GM23338 (cell line): ENCODE data around the gene FXYD2. TPM values are rescaled to one million over a fixed set of nuclear protein-coding genes. Genes with fewer than 3 reads are reported as not detected.
A peak's percentile ranks its signal among the peaks of the same experiment; 100 is the strongest.

Source experiments
- ATAC-seq: fragments of 200-7000 bp; cut with Tn5 transposase; 3 replicates; pipeline ENCODE4 v1.9.1; 2020
- DNase-seq: peaks from one replicate; pipeline ENCODE4 v3.0.0-alpha.2; 2015; ENCODE audit warnings: low spot score
- H2AFZ ChIP-seq: fragments of 200-600 bp; sonication (generic); 2 replicates; pipeline ENCODE4 v1.8.0; 2016; ENCODE audit warnings: antibody characterized with exemption, mild to moderate bottlenecking, moderate library complexity
- H3F3A ChIP-seq: fragments of 200-600 bp; sonication (generic); replicated peaks from 2 replicates; pipeline ENCODE4 v1.8.0; 2017; ENCODE audit warnings: antibody characterized with exemption, mixed run types, low read depth
- H3K27ac ChIP-seq: fragments of 200-600 bp; sonication (generic); 2 replicates; pipeline ENCODE4 v1.6.1; 2016; ENCODE audit warnings: low read depth
- H3K27me3 ChIP-seq: fragments of 200-600 bp; sonication (generic); 2 replicates; pipeline ENCODE4 v1.8.0; 2016; ENCODE audit warnings: mild to moderate bottlenecking, mixed run types, moderate library complexity; ENCODE audit not compliant: insufficient read depth
- H3K36me3 ChIP-seq: fragments of 200-600 bp; sonication (generic); 2 replicates; pipeline ENCODE4 v1.8.0; 2016; ENCODE audit warnings: mild to moderate bottlenecking; ENCODE audit not compliant: insufficient read depth
- H3K4me1 ChIP-seq: fragments of 200-600 bp; sonication (generic); 2 replicates; pipeline ENCODE4 v1.8.0; 2016; ENCODE audit warnings: mild to moderate bottlenecking, moderate library complexity; ENCODE audit not compliant: insufficient read depth
- H3K4me2 ChIP-seq: fragments of 200-600 bp; sonication (generic); 2 replicates; pipeline ENCODE4 v1.7.1; 2017; ENCODE audit warnings: mixed run types
- H3K4me3 ChIP-seq: fragments of 200-600 bp; sonication (generic); 2 replicates; pipeline ENCODE4 v1.6.1; 2016; ENCODE audit warnings: mixed run types
- H3K79me2 ChIP-seq: fragments of 200-600 bp; sonication (generic); replicated peaks from 2 replicates; pipeline ENCODE4 v1.8.0; 2017; ENCODE audit warnings: mild to moderate bottlenecking; ENCODE audit not compliant: insufficient read depth
- H3K9me2 ChIP-seq: fragments of 200-600 bp; sonication (generic); 2 replicates; pipeline ENCODE4 v1.8.0; 2017; ENCODE audit not compliant: insufficient read depth
- H4K20me1 ChIP-seq: fragments of 200-600 bp; sonication (generic); replicated peaks from 2 replicates; pipeline ENCODE4 v1.8.0; 2017; ENCODE audit warnings: mild to moderate bottlenecking; ENCODE audit not compliant: insufficient read depth
- H3K27ac Mint-ChIP-seq: 2 replicates; pipeline ENCODE4 v1.8.0; 2020; ENCODE audit warnings: inconsistent platforms, mild to moderate bottlenecking, moderate library complexity, mixed read lengths
- H3K27me3 Mint-ChIP-seq: 3 replicates; pipeline ENCODE4 v1.8.0; 2022; ENCODE audit warnings: low read depth, mild to moderate bottlenecking, moderate library complexity, mixed read lengths, inconsistent platforms; ENCODE audit not compliant: insufficient read depth, poor library complexity
- H3K36me3 Mint-ChIP-seq: 3 replicates; pipeline ENCODE4 v1.8.0; 2021; ENCODE audit warnings: low read depth, mild to moderate bottlenecking, inconsistent platforms, moderate library complexity, mixed read lengths
- H3K4me1 Mint-ChIP-seq: 3 replicates; pipeline ENCODE4 v1.8.0; 2020; ENCODE audit warnings: mild to moderate bottlenecking, inconsistent platforms, mixed read lengths
- H3K4me3 Mint-ChIP-seq: 3 replicates; pipeline ENCODE4 v1.8.0; 2021; ENCODE audit warnings: moderate library complexity, mild to moderate bottlenecking, inconsistent platforms, mixed read lengths
- H3K9me3 Mint-ChIP-seq: 3 replicates; pipeline ENCODE4 v1.8.0; 2020; ENCODE audit warnings: moderate library complexity, mild to moderate bottlenecking, inconsistent platforms, mixed read lengths
- CREB1 ChIP-seq: fragments of 250-450 bp; sonication (Bioruptor Pico); IDR thresholded peaks from 2 replicates; pipeline ENCODE4 v1.5.0; 2020; ENCODE audit warnings: low read depth, mild to moderate bottlenecking, moderate library complexity
- EZH2 ChIP-seq: fragments of 200-600 bp; sonication (generic); IDR thresholded peaks from one replicate; pipeline ENCODE4 v1.8.0; 2017; ENCODE audit warnings: antibody characterized with exemption, mild to moderate bottlenecking, low read depth; ENCODE audit not compliant: unreplicated experiment
- EZH2phosphoT487 ChIP-seq: fragments of 200-600 bp; sonication (generic); IDR thresholded peaks from one replicate; pipeline ENCODE4 v1.8.1; 2018; ENCODE audit warnings: antibody characterized with exemption; ENCODE audit not compliant: unreplicated experiment
- JUNB ChIP-seq: IDR thresholded peaks from one replicate; pipeline ENCODE4 v1.6.1; 2016; ENCODE audit warnings: antibody characterized with exemption; ENCODE audit not compliant: unreplicated experiment
- NANOG ChIP-seq: IDR thresholded peaks from 2 replicates; pipeline ENCODE4 v1.6.1; 2016; ENCODE audit warnings: antibody characterized with exemption, borderline replicate concordance
- POLR2AphosphoS5 ChIP-seq: IDR thresholded peaks from 2 replicates; pipeline ENCODE4 v1.6.1; 2016; ENCODE audit warnings: antibody characterized with exemption, low read depth
- STAT1 ChIP-seq: IDR thresholded peaks from one replicate; pipeline ENCODE4 v1.6.1; 2016; ENCODE audit warnings: antibody characterized with exemption; ENCODE audit not compliant: unreplicated experiment
- ZNF114 ChIP-seq: fragments of 250-450 bp; sonication (Bioruptor Pico); IDR thresholded peaks from 2 replicates; pipeline ENCODE4 v1.5.0; 2020; ENCODE audit warnings: mild to moderate bottlenecking, moderate library complexity
- ZNF331 ChIP-seq: fragments of 250-450 bp; sonication (Bioruptor Pico); IDR thresholded peaks from 2 replicates; pipeline ENCODE4 v1.5.0; 2020; ENCODE audit warnings: low read depth, mild to moderate bottlenecking, moderate library complexity
- polyA plus RNA-seq: library from polyadenylated mRNA; unstranded; fragments of >200 nt; fragmentation: Nextera tagmentation; extraction: Ambion mirVana; gene quantifications from 2 replicates; pipeline ENCODE4 v1.2.1, GENCODE V29; 2016
- total RNA-seq: library from RNA; depleted of rRNA; stranded (reverse); fragments of >200 nt; shearing (Covaris generic); gene quantifications from 2 replicates; pipeline ENCODE4 v1.2.3, GENCODE V29; 2014
- TF ChIP-seq, protein P1 (sequence below): IDR thresholded peaks from one replicate; pipeline ENCODE4 v1.6.1; 2018; ENCODE audit warnings: antibody characterized with exemption; ENCODE audit not compliant: unreplicated experiment
- TF ChIP-seq, protein P2 (sequence below): fragments of 250-450 bp; sonication (Bioruptor Pico); IDR thresholded peaks from 2 replicates; pipeline ENCODE4 v1.5.0; 2020; ENCODE audit warnings: mild to moderate bottlenecking, moderate library complexity
- TF ChIP-seq, protein P3 (sequence below): IDR thresholded peaks from 2 replicates; pipeline ENCODE4 v1.6.1; 2016; ENCODE audit warnings: antibody characterized with exemption
- TF ChIP-seq, protein P4 (sequence below), 2 experiments: fragments of 200-600 bp in 1 of 2; sonication (generic) in 1 of 2; conservative IDR thresholded peaks; 2 replicates each; pipeline versions ENCODE4 v1.5.1 to v1.6.1; 2016 to 2017; ENCODE audit warnings: antibody characterized with exemption in 2 of 2, low read depth in 2 of 2, mild to moderate bottlenecking in 2 of 2, moderate library complexity in 1 of 2

The FXYD2 gene
- total and polyA plus RNA-seq, 2 experiments from 2014 or later = 0.59 to 1.4 TPM

DNA sequence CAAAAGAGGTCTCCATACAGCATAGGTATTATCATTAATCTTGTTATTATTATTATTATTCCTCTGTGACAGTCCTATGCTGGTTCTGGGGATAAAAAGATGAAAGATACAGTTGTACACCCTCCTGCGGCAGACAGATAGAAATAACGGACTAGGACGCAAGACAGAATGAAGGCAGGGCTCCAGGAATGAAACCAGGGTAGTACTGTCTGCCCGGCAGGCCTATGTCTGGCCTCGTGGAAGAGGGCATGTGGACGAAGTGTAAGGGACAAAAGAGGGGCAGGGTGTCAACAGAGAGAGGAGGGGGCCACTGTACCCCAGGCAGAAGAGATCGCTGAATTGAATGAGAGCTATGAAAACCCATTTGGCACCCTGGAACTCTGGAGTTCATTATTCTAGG is 52.7 kb downstream of the FXYD2 start:
- H3K27ac ChIP-seq = no peak overlapping the region
- Mint-ChIP-seq H3K4me3 (no peak overlapping the region), H3K27ac (0 out of 2 replicates have a peak overlapping the region, but pooled peaks have one; percentile 11), H3K4me1 (no peaks in the 10 kb centered on the region), H3K36me3 (no peaks in the 10 kb centered on the region), H3K27me3 (peaks cover 2% of the 10 kb centered on the region), H3K9me3 (no peaks in the 10 kb centered on the region)
- H2AFZ ChIP-seq = no peak overlapping the region
- DNase-seq = no peak
- no peaks in the 10 kb centered on the region for H3K36me3 ChIP-seq
- H4K20me1 ChIP-seq = no peaks in the 10 kb centered on the region; the same call in 1 of the 2 replicates
- H3K4me3 ChIP-seq = no peak overlapping the region
- no peaks in the 10 kb centered on the region for H3K4me1 ChIP-seq
- no peaks in the 10 kb centered on the region for H3K27me3 ChIP-seq
- TF ChIP-seq JUNB = no peak
- no peak for TF ChIP-seq NANOG
- TF ChIP-seq EZH2phosphoT487 = no peak
- TF ChIP-seq CREB1 = no peak
- no peak for TF ChIP-seq ZNF114 (CRISPR knock-in tag)
- TF ChIP-seq, protein P1, sequence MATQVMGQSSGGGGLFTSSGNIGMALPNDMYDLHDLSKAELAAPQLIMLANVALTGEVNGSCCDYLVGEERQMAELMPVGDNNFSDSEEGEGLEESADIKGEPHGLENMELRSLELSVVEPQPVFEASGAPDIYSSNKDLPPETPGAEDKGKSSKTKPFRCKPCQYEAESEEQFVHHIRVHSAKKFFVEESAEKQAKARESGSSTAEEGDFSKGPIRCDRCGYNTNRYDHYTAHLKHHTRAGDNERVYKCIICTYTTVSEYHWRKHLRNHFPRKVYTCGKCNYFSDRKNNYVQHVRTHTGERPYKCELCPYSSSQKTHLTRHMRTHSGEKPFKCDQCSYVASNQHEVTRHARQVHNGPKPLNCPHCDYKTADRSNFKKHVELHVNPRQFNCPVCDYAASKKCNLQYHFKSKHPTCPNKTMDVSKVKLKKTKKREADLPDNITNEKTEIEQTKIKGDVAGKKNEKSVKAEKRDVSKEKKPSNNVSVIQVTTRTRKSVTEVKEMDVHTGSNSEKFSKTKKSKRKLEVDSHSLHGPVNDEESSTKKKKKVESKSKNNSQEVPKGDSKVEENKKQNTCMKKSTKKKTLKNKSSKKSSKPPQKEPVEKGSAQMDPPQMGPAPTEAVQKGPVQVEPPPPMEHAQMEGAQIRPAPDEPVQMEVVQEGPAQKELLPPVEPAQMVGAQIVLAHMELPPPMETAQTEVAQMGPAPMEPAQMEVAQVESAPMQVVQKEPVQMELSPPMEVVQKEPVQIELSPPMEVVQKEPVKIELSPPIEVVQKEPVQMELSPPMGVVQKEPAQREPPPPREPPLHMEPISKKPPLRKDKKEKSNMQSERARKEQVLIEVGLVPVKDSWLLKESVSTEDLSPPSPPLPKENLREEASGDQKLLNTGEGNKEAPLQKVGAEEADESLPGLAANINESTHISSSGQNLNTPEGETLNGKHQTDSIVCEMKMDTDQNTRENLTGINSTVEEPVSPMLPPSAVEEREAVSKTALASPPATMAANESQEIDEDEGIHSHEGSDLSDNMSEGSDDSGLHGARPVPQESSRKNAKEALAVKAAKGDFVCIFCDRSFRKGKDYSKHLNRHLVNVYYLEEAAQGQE = no peak
- no peak for TF ChIP-seq EZH2
- TF ChIP-seq, protein P2, sequence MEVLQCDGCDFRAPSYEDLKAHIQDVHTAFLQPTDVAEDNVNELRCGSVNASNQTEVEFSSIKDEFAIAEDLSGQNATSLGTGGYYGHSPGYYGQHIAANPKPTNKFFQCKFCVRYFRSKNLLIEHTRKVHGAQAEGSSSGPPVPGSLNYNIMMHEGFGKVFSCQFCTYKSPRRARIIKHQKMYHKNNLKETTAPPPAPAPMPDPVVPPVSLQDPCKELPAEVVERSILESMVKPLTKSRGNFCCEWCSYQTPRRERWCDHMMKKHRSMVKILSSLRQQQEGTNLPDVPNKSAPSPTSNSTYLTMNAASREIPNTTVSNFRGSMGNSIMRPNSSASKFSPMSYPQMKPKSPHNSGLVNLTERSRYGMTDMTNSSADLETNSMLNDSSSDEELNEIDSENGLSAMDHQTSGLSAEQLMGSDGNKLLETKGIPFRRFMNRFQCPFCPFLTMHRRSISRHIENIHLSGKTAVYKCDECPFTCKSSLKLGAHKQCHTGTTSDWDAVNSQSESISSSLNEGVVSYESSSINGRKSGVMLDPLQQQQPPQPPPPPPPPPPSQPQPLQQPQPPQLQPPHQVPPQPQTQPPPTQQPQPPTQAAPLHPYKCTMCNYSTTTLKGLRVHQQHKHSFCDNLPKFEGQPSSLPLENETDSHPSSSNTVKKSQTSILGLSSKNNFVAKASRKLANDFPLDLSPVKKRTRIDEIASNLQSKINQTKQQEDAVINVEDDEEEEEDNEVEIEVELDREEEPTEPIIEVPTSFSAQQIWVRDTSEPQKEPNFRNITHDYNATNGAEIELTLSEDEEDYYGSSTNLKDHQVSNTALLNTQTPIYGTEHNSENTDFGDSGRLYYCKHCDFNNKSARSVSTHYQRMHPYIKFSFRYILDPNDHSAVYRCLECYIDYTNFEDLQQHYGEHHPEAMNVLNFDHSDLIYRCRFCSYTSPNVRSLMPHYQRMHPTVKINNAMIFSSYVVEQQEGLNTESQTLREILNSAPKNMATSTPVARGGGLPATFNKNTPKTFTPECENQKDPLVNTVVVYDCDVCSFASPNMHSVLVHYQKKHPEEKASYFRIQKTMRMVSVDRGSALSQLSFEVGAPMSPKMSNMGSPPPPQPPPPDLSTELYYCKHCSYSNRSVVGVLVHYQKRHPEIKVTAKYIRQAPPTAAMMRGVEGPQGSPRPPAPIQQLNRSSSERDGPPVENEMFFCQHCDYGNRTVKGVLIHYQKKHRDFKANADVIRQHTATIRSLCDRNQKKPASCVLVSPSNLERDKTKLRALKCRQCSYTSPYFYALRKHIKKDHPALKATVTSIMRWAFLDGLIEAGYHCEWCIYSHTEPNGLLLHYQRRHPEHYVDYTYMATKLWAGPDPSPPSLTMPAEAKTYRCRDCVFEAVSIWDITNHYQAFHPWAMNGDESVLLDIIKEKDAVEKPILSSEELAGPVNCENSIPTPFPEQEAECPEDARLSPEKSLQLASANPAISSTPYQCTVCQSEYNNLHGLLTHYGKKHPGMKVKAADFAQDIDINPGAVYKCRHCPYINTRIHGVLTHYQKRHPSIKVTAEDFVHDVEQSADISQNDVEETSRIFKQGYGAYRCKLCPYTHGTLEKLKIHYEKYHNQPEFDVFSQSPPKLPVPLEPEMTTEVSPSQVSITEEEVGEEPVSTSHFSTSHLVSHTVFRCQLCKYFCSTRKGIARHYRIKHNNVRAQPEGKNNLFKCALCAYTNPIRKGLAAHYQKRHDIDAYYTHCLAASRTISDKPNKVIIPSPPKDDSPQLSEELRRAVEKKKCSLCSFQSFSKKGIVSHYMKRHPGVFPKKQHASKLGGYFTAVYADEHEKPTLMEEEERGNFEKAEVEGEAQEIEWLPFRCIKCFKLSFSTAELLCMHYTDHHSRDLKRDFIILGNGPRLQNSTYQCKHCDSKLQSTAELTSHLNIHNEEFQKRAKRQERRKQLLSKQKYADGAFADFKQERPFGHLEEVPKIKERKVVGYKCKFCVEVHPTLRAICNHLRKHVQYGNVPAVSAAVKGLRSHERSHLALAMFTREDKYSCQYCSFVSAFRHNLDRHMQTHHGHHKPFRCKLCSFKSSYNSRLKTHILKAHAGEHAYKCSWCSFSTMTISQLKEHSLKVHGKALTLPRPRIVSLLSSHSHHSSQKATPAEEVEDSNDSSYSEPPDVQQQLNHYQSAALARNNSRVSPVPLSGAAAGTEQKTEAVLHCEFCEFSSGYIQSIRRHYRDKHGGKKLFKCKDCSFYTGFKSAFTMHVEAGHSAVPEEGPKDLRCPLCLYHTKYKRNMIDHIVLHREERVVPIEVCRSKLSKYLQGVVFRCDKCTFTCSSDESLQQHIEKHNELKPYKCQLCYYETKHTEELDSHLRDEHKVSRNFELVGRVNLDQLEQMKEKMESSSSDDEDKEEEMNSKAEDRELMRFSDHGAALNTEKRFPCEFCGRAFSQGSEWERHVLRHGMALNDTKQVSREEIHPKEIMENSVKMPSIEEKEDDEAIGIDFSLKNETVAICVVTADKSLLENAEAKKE (CRISPR knock-in tag) = no peak
- TF ChIP-seq, protein P3, sequence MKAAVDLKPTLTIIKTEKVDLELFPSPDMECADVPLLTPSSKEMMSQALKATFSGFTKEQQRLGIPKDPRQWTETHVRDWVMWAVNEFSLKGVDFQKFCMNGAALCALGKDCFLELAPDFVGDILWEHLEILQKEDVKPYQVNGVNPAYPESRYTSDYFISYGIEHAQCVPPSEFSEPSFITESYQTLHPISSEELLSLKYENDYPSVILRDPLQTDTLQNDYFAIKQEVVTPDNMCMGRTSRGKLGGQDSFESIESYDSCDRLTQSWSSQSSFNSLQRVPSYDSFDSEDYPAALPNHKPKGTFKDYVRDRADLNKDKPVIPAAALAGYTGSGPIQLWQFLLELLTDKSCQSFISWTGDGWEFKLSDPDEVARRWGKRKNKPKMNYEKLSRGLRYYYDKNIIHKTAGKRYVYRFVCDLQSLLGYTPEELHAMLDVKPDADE = no peak
- no peak for TF ChIP-seq STAT1
- TF ChIP-seq ZNF331 (CRISPR knock-in tag) = no peak
- TF ChIP-seq, protein P4, sequence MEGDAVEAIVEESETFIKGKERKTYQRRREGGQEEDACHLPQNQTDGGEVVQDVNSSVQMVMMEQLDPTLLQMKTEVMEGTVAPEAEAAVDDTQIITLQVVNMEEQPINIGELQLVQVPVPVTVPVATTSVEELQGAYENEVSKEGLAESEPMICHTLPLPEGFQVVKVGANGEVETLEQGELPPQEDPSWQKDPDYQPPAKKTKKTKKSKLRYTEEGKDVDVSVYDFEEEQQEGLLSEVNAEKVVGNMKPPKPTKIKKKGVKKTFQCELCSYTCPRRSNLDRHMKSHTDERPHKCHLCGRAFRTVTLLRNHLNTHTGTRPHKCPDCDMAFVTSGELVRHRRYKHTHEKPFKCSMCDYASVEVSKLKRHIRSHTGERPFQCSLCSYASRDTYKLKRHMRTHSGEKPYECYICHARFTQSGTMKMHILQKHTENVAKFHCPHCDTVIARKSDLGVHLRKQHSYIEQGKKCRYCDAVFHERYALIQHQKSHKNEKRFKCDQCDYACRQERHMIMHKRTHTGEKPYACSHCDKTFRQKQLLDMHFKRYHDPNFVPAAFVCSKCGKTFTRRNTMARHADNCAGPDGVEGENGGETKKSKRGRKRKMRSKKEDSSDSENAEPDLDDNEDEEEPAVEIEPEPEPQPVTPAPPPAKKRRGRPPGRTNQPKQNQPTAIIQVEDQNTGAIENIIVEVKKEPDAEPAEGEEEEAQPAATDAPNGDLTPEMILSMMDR (conservative IDR thresholded peaks at IDR 0.05; ENCODE audit: low read depth in 2 of 2) = no peak
- no peak for TF ChIP-seq POLR2AphosphoS5
- no peak overlapping the region for H3K4me2 ChIP-seq
- no peaks in the 10 kb centered on the region for H3K9me2 ChIP-seq
- no peak for ATAC-seq
- H3K79me2 ChIP-seq = no peaks in the 10 kb centered on the region
- no peaks in the 10 kb centered on the region for H3F3A ChIP-seq
